ENCODE data around the gene NPB. TPM values are rescaled to one million over a fixed set of nuclear protein-coding genes. Genes with fewer than 3 reads are reported as not detected.
A peak's percentile ranks its signal among the peaks of the same experiment; 100 is the strongest.

The NPB gene
- total RNA-seq, 3 donors from 2014 or later (not counting 1 experiment from before 2014, with no cell fraction given): 0.18 to 0.31 TPM; not detected in 1

DNA sequence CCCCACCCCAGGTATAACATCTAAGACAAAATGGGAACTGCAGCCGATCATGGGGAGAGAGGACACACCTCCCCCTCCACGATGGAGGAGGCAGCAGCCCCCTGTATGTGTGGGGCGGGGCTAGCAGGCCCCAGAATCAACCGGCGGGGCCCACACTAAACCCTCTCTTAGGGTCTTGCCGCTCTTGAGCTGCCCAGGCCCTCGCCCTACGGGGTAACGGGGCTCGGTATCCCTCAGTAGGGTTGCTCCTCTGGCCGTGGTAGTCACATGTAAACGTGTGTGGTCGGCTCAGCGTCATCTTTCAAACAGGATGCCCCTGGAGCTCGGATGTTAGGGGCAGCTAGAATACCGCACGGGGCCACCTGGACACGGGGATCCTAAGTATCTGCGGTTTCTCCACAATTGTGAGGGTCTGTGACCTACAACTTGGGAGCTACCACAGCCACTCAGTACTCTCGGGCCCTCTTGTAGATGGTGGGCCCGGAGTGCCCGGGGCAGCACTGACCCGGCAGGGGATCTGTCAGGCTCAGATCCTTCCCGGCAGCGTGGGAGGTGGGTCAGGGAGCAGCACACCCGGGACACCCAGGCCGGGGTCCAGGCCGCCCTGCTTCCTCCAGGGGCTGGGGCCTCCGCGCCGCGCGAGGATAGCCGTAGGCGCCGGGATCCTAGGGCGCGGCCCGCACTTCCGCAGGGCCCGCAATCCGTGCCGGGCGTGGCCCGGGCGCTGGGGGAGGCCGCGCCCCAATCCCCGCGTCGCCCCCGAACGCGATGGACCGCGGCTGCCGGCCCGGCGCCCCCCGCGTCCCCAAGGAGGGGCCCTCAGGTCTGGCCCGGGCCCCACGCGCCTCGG, 31.7 kb upstream of the NPB start:
- H3K4me1 Mint-ChIP-seq: peaks cover 14 to 43% of the 10 kb centered on the region in 2 donors
- Histone ChIP-seq H3K4me1 (ENCODE audit: control insufficient read depth, insufficient read depth, low read length) (peaks cover 54% of the 10 kb centered on the region), H3K9me3 (ENCODE audit: control insufficient read depth, insufficient read depth, low read length) (no peaks in the 10 kb centered on the region), H3K4me3 (ENCODE audit: low read length) (peak overlapping the region; percentile 50), H3K27me3 (ENCODE audit: control insufficient read depth, insufficient read depth, low read length) (no peaks in the 10 kb centered on the region), H3K27ac (ENCODE audit: low read length) (peak overlapping the region; percentile 77), H3K36me3 (ENCODE audit: control insufficient read depth, insufficient read depth, low read length) (peaks cover 25% of the 10 kb centered on the region)
- TF ChIP-seq, protein P1, sequence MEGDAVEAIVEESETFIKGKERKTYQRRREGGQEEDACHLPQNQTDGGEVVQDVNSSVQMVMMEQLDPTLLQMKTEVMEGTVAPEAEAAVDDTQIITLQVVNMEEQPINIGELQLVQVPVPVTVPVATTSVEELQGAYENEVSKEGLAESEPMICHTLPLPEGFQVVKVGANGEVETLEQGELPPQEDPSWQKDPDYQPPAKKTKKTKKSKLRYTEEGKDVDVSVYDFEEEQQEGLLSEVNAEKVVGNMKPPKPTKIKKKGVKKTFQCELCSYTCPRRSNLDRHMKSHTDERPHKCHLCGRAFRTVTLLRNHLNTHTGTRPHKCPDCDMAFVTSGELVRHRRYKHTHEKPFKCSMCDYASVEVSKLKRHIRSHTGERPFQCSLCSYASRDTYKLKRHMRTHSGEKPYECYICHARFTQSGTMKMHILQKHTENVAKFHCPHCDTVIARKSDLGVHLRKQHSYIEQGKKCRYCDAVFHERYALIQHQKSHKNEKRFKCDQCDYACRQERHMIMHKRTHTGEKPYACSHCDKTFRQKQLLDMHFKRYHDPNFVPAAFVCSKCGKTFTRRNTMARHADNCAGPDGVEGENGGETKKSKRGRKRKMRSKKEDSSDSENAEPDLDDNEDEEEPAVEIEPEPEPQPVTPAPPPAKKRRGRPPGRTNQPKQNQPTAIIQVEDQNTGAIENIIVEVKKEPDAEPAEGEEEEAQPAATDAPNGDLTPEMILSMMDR (IDR thresholded peaks at IDR 0.05): no peak
- peak overlapping the region; percentile 85 for H3K4me3 Mint-ChIP-seq
- intact Hi-C loops (cut with micrococcal nuclease): loop anchor here (1.0 to 10.0 kb wide), 2 partner anchors 9 to 224 kb away; partner anchors contain the start of gene FASN
- H3K27ac Mint-ChIP-seq: peak overlapping the region; percentile 87 to 88
- no peaks in the 10 kb centered on the region for H3K27me3 Mint-ChIP-seq (ENCODE audit: low read depth in 2 of 2)
- DNase-seq: peak; percentile 53 to 68
- peak; percentile 14 to 45 (median 43) for ATAC-seq
- H3K9me3 Mint-ChIP-seq: no peaks in the 10 kb centered on the region
- no peaks in the 10 kb centered on the region for H3K36me3 Mint-ChIP-seq
- 1% methylated on average over 65 of the region's 65 CpGs for WGBS (ENCODE audit: insufficient coverage)

DNA sequence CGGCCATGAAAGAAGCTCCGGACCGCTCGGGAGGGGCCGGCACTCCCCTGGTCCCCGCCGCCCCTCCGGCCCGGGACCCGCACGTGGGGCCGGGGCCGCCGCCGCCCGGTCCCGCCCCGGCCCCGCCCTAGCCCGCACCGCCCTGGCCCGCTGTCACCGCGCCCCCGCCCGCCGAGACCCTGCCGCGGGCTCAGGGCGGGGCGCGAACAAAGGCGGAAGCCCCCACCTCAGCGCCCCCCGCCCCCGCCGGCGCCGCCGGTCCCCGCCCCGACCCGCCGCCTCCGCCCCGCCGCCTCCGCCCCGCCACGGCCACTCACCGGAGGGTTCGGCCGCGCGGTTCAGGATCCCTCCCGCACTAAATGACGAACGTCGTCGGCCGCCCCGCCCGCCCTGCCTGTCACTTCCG, 31.1 kb upstream of the NPB start, which contains the start of gene ARHGDIA:
Gene ARHGDIA, minus strand, starts transcription at position 357 of the 406 bp plus-strand sequence. CDS start 1,407 bp downstream, outside the sequence.
- Mint-ChIP-seq H3K27ac (peak within 1 kb of the TSS; percentile 88 to 90), H3K36me3 (no peaks in the 10 kb centered on the region), H3K4me1 (peaks cover 14 to 40% of the 10 kb centered on the region in 2 donors), H3K9me3 (no peaks in the 10 kb centered on the region), H3K27me3 (ENCODE audit: low read depth in 2 of 2) (no peaks in the 10 kb centered on the region), H3K4me3 (peak within 1 kb of the TSS; percentile 88)
- WGBS (ENCODE audit: insufficient coverage): under 1% methylated on average over 64 of the region's 64 CpGs
- intact Hi-C loops (cut with micrococcal nuclease): loop anchor here (1.0 to 10.0 kb wide), 2 partner anchors 10 to 224 kb away; partner anchors contain the start of gene FASN
- Histone ChIP-seq H3K36me3 (ENCODE audit: control insufficient read depth, insufficient read depth, low read length) (peaks cover 25% of the 10 kb centered on the region), H3K27me3 (ENCODE audit: control insufficient read depth, insufficient read depth, low read length) (no peaks in the 10 kb centered on the region), H3K27ac (ENCODE audit: low read length) (peak within 1 kb of the TSS; percentile 96), H3K4me1 (ENCODE audit: control insufficient read depth, insufficient read depth, low read length) (peaks cover 54% of the 10 kb centered on the region), H3K4me3 (ENCODE audit: low read length) (peak within 1 kb of the TSS; percentile 87), H3K9me3 (ENCODE audit: control insufficient read depth, insufficient read depth, low read length) (no peaks in the 10 kb centered on the region)
- TF ChIP-seq, protein P1 (IDR thresholded peaks at IDR 0.05): no peak
- ATAC-seq (peak; percentile 63 to 82 (median 74)), DNase-seq (no peak)

DNA sequence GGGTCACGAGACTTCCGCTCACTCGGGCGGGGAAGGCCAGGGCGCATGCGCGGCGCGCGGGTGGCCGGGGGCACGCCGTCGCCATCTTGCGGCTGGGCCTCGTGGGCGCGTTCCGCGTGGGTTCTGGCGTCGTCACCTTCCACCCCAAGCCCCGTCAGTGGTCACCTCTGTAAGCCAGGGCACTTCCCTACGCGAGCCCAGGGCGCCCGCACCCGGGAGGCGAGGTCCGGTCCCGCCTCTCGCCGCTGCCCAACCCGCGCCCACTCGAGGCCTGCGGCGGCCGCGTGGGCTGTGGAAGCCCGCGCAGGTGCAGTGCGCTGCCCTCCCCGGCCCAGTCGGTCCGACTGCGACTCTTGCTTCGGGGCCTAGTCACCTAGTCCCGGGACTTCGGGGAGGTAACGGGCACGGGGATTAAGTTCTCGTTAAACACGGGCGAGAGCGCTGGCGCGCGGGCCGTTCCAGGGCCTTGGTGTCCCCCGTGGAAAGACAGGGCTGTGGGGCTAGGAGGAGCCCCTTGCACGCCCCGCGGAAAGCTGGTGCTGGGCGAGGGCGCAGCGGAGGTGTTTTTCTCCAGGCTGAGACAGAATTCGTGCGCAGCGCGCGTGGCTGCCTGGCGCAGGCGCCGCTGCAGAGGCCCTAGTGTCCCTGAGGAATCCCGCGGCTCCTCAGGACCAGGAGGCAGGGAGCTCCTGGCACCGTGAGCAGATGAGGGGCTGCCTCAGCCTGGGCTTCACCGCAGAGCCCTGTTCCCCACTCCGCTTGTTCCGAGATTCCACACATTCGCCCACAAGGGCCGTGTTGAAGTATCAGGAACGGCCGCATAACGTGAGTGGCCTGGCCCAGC, 30.4 kb upstream of the NPB start:
- intact Hi-C loops (cut with micrococcal nuclease): loop anchor here (10.0 kb wide), 1 partner anchor 223 kb away; the partner anchor contains the start of gene FASN
- peak overlapping the region; percentile 96 for H3K27ac ChIP-seq (ENCODE audit: low read length)
- peak overlapping the region; percentile 88 for H3K4me3 Mint-ChIP-seq
- DNase-seq (peak; percentile 96 to 97), ATAC-seq (peak in 2 of 3 donors; percentile 25 to 48)
- peak overlapping the region; percentile 85 to 90 for H3K27ac Mint-ChIP-seq
- peaks cover 48% of the 10 kb centered on the region for H3K4me1 ChIP-seq (ENCODE audit: control insufficient read depth, insufficient read depth, low read length)
- WGBS (ENCODE audit: insufficient coverage): under 1% methylated on average over 86 of the region's 86 CpGs
- no peaks in the 10 kb centered on the region for H3K27me3 ChIP-seq (ENCODE audit: control insufficient read depth, insufficient read depth, low read length)
- TF ChIP-seq, protein P1 (IDR thresholded peaks at IDR 0.05): peak; percentile 38
- H3K27me3 Mint-ChIP-seq (ENCODE audit: low read depth in 2 of 2): no peaks in the 10 kb centered on the region
- H3K4me3 ChIP-seq (ENCODE audit: low read length): peak overlapping the region; percentile 87
- peaks cover 25% of the 10 kb centered on the region for H3K36me3 ChIP-seq (ENCODE audit: control insufficient read depth, insufficient read depth, low read length)
- no peaks in the 10 kb centered on the region for H3K9me3 ChIP-seq (ENCODE audit: control insufficient read depth, insufficient read depth, low read length)
- H3K9me3 Mint-ChIP-seq: no peaks in the 10 kb centered on the region
- H3K36me3 Mint-ChIP-seq: no peaks in the 10 kb centered on the region
- peaks cover 14 to 40% of the 10 kb centered on the region in 2 donors for H3K4me1 Mint-ChIP-seq
